Astrocyte of the spinal cord (primary cell): ENCODE measurements around the gene MLN.

Experiments used
- DNase-seq: peaks from one replicate; pipeline ENCODE4 v3.0.0; 2011; ENCODE audit warnings: low read depth, low spot score
- H3K4me3 ChIP-seq: 2 replicates; pipeline ENCODE4 v1.5.1; 2011; ENCODE audit warnings: low read depth, mild to moderate bottlenecking, low read length, moderate library complexity
- in situ Hi-C: cut with HindIII; loops from 2 replicates; pipeline ENCODE4 v1.10.0; 2017; ENCODE audit warnings: low sequenced_read_pairs
- TF ChIP-seq, protein P1 (sequence below): IDR thresholded peaks from 2 replicates; pipeline ENCODE4 v1.5.1; 2012; ENCODE audit warnings: low read depth, mild to moderate bottlenecking, low read length, inconsistent platforms

The MLN gene

DNA sequence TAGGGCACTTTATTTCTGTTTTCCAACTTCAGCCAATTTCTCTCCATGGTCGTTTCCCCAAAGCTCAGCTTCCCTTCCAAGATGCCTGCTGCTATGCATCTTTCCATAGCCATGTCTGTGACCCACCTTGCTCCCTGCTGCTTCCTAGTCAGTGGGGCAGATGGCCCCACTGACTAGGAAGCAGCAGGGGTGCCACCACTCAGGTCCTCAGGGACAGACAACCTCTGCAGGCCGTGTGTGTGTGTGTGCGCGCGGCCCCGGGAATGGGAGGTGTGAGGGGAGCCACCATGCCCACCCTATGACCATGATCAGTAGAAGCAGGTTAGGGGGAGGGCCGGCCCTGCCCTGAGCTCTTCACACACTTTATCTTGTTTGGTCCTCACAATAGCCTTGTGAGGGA is 54.4 kb downstream of the MLN start:
- in situ Hi-C loops: no loop called here
- H3K4me3 ChIP-seq: no peak overlapping the region
- DNase-seq: no peak
- TF ChIP-seq, protein P1, sequence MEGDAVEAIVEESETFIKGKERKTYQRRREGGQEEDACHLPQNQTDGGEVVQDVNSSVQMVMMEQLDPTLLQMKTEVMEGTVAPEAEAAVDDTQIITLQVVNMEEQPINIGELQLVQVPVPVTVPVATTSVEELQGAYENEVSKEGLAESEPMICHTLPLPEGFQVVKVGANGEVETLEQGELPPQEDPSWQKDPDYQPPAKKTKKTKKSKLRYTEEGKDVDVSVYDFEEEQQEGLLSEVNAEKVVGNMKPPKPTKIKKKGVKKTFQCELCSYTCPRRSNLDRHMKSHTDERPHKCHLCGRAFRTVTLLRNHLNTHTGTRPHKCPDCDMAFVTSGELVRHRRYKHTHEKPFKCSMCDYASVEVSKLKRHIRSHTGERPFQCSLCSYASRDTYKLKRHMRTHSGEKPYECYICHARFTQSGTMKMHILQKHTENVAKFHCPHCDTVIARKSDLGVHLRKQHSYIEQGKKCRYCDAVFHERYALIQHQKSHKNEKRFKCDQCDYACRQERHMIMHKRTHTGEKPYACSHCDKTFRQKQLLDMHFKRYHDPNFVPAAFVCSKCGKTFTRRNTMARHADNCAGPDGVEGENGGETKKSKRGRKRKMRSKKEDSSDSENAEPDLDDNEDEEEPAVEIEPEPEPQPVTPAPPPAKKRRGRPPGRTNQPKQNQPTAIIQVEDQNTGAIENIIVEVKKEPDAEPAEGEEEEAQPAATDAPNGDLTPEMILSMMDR: no peak

GRCh38 chr6:33748841-33749240 is 55.0 kb downstream of the MLN start:
- DNase-seq: no peak
- TF ChIP-seq, protein P1: no peak
- H3K4me3 ChIP-seq: no peak overlapping the region
- in situ Hi-C loops: no loop called here

DNA sequence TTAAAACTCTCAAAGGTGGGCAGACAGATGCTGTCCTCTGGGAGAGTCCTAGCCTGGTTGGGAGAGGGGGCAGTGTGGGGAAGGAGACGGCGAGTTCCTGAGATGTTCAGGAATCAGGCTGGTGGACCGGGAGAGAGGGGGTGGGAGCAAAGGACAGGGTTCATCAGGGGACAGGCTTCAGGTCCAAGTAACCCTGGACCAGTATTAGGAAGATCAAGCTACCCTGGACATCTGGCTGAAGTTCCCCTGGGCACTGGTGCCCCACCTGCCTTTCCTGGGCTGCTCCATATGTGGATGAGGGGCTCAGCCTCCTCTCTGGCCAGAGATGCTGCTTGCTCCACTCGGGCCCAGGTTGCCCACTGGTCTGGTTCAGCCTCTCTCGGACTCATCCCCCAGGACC is 56.0 kb downstream of the MLN start:
- in situ Hi-C loops: no loop called here
- H3K4me3 ChIP-seq: no peak overlapping the region

GRCh38 chr6:33746651-33747100 is 57.1 kb downstream of the MLN start, which contains the start of gene IP6K3:
Gene IP6K3, minus strand, starts transcription at chr6:33746905. Its CDS starts 11,429 bp downstream, at chr6:33735476.
- TF ChIP-seq, protein P1: no peak
- in situ Hi-C loops: no loop called here
- H3K4me3 ChIP-seq: no peak within 1 kb of the TSS
- DNase-seq: no peak

More for the DNA sequence above, 56.0 kb downstream of the MLN start:
- DNase-seq: no peak
- TF ChIP-seq, protein P1: no peak

GRCh38 chr6:33746036-33746600 is 57.7 kb downstream of the MLN start:
- in situ Hi-C loops: no loop called here
- TF ChIP-seq, protein P1: peak; percentile 9
- H3K4me3 ChIP-seq: no peak overlapping the region
- peak; percentile 45 for DNase-seq

DNA sequence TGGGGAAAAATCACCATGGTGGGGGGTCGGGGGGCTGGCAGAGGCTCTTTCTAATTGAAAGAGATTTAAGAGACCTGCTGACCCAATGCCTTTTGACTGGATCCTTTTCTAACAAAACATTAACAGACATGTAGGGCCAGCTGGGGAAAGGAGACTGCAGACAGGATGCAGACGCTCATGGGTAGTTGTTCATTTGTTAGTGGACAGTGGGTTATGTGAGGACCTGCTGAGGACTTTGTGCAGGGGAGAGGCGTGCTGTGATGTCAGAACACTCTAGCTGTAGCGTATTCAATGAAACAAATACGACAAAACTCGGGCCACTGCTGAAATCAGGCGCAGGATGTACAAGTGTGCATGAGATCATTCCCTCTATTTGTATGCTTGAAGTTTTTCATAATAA is 58.3 kb downstream of the MLN start:
- TF ChIP-seq, protein P1: no peak
- in situ Hi-C loops: no loop called here
- DNase-seq: peak; percentile 17
- H3K4me3 ChIP-seq: no peak overlapping the region
